ENCODE measurements around the gene PRKACA.

PRKACA gene

DNA sequence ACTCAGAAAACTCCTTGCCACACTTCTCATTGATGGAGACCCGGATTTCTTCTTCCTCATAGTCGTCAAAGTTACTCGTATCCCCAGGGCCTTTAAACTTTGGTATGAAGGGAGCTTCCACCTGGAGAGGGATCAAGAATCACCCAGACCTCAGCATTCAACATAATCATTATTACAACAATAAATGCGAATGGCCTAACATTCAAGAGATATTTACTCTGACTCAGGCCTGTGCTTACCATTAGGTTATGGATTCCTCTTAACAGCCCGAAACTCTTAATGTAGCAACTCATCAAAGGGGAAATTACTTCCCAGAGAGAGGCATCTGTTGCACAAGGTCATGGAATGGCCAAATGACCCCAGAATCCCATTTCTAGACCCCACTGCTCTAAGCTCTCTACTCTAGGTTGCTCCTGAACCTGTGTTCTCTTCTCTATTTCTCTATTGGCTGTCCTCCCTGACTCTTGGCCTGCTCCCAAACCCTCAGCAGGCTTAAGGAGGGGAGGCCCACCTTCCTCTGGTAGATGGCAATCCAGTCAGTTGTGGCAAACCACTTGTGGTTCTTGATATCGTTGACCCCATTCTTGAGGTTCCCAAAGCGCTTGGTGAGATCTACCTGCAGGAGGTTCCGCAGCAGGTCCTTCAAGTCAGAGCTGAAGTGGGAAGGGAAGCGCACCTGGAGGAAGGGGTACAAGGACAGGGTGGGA lies 24.3 kb downstream of the PRKACA start:
- no peak for DNase-seq (ENCODE audit: low spot score)

GRCh38 chr19:14091813-14092462 lies 25.6 kb downstream of the PRKACA start:
- DNase-seq (ENCODE audit: low spot score), result no peak

DNA sequence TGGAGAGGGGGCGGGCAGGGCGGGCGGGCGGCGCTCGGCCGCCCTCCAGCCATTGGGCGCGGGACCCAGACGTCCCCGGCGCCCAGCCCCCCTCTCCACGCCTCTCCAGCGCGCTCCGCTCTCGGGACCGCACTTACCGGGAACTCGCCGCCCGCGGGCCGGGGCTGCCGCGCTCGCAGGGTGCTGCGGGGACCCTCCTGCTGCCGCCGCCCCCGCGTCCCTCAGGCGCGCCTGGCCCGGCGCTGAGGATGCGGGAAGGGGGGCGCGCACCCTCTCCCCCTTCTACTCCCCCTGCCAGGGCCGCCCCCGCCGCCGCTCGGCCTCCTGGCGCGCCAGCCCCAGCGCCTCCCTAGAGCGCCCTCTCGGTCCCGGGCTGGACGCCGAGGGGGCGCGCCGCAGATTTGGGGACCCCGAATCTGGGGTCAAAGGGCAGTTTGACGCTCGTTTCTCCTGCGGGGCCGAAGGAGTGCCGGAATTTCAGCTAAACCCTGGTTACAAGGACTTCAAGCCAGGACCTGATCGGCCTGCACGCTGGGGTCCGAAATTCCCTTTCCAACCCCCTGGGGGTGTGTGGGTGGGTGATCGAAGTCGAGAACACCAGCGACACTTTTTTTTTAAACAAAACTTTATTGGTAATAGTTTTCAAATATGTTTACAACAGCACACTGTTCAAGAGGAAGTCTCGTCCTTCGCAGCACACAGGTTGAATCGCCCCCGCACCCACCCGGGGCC lies 26.3 kb downstream of the PRKACA start:
- DNase-seq (ENCODE audit: low spot score), result no peak

- DNase-seq (ENCODE audit: low spot score), result peak; percentile 74
Observed at GRCh38 chr19:14090509-14091080, 27.0 kb downstream of the PRKACA start, which contains the start of gene SAMD1. SAMD1 (minus strand) TSS chr19:14090751.

- DNase-seq (ENCODE audit: low spot score), result no peak
Observed at GRCh38 chr19:14089662-14090508, 27.7 kb downstream of the PRKACA start.

- no peak for DNase-seq (ENCODE audit: low spot score)
Observed at GRCh38 chr19:14089412-14089661, 28.2 kb downstream of the PRKACA start.

DNA sequence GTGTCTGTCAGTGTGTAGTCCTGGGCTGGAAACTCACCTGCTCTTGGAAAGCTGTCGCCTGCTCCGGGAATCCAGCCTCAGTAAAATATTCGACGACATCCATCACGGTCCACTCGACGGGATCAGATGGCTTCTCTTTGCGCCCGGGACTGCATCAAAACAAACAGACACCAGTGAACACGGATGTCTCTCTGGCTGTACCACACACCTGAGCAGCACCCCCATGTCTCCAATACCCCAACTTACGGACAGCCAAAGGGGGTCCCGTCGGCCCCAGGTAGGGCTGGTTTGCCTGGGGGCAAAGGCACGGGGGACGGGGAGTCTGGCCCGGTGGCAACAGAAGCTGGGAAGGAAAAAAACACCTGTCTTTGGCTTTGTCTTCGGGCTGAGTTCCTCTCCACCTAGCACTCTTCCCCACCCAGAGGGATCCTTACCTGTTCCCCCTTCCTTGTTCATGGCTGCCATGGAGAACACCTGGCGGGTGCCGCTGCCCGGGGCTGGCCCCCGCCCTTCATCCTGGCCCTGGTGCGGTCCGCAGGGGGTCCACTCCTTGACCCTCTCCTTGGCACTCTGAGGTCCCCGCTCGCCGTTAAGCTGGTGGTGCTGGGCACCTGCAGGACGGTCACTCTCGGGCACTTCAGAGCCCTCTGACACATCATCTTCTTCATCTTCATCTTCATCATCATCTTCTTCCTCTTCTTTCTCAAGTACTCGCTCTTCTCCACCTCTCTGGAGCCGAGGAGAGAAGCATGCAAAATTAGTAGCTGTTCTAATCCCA lies 28.7 kb downstream of the PRKACA start:
- DNase-seq (ENCODE audit: low spot score), result no peak

DNA sequence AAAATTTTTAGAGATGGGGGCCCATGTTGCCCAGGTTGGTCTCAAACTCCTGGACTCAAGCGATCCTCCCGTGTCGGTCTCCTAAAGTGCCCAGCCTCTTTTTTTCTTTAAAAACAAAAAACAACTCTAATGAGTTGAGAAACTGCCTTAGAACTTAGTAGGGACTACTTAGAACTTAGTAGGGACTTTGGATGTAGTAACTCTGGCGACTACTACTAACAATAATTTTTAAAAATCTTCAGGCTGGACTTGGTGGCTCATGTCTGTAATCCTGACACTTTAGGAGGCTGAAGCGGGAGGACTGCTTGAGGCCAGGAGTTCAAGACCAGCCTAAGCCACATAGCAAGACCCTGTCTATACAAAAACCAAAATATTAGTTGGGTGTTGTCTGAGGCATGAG lies 31.5 kb downstream of the PRKACA start:
- DNase-seq (ENCODE audit: low spot score), result no peak

GRCh38 chr19:14085309-14085995 lies 32.1 kb downstream of the PRKACA start, which contains the start of gene C19orf67:
C19orf67 (minus strand) TSS chr19:14085783; CDS start chr19:14085627, 156 bp downstream.
- DNase-seq (ENCODE audit: low spot score), result no peak

GRCh38 chr19:14082675-14082960 lies 34.9 kb downstream of the PRKACA start:
- DNase-seq (ENCODE audit: low spot score), result no peak

DNA sequence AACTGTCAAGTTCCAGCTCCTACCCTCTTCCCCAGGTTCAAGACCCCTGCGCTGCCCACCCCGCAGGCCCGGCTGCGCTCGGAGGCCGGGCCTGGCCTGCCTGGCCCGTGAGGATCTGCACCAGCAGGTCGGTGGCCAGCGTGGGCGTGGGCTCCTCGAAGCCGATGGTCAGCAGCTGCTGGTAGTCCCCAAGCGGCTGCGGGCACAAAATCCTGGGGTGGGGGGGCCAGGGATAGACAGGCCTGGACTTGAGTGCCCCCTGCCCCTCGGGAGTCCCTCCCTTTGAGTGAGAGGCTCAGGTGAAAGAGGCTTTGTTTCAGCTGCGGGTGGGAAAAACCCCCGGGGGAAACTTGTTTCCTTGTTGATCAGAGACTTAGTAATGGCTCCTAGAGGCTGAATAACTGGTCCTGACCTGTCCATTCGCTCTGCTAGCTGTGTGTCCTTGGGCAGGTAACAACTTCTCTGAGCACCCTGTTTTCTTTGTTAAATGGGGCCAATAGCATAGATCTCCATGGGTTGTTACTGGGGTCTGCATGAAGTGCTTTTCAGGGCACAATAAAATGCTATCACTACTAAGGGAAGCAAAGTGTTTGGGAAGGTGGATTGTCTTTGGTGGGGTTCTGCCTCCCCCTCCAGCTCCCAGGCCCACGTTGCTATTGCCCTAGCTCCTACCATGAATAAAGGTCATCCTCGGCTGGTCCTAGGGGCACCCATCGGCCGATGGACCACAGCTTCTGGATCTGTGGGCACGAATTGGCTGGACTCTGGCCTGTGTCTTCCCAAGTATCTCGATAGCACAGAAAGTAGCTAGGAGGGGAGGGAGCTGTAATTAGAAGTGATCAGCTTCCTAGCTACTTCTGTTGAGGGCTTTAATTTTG lies 35.5 kb downstream of the PRKACA start:
- no peak for DNase-seq (ENCODE audit: low spot score)

GRCh38 chr19:14080887-14081796 lies 36.4 kb downstream of the PRKACA start:
- DNase-seq (ENCODE audit: low spot score), result peak; percentile 100

DNA sequence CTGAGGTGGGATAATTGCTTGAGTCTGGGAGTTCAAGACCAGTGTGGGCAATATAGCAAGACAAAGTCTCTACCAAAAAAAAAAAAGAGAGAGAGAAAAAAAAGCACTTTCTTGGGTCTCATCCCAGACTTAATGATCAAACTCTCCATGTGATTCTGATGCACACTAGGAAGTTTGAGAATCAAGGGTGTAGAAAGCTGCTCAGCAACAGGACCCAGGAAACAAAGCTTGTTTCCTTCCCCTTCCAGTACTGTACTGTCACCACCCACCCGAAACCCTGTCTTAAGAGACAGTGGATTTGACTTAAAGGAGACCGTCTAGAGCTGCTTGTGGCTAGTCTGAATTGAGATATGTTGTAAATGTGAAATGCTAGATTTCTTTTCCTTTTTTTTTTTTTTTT lies 39.2 kb downstream of the PRKACA start:
- DNase-seq (ENCODE audit: low spot score), result no peak

DNA sequence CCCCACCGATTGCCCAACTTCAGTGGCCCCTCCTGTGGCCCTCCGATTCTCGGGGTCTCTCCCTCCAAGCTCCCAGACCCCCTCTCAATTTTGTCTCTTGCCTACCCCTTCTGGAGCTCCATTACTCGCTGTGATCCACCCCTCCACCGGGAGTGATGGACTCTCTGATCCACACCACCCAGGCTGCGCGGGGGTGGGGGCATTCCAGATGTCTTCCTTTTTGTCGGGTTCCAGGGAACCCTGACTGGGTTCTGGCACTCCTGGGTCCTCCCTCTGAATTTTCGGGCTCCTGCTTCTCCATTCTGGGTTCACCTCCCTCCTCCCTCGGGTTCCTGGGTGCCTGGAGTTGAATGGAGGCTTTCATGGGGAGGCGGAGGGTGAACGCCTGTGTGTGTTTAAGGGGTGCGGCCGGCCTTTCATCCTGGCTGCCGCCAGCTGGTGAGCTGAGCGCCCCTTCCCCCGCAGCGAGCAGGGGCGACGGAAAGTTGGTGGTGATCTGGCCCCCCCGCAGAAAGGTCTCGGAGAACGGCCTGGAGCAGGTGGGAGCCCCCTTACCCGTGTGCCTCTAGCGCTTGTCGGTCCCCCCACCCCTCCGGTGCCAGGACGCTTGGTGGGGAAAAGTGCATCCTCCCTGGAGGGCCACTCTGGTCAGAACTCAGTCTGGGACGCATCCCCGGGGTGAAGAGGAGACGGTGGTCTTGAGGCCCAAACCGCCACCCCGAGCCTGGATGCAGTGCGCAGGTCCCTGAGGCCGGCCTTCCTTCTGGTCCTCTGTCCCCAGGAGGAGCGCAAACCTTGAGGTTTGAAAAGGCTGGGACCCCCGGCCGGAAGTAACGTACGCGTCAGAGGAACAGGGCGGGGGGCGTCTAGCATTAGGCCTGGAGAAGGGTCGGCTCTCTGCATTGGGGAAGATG lies 43.4 kb downstream of the PRKACA start:
- DNase-seq (ENCODE audit: low spot score), result no peak

DNA sequence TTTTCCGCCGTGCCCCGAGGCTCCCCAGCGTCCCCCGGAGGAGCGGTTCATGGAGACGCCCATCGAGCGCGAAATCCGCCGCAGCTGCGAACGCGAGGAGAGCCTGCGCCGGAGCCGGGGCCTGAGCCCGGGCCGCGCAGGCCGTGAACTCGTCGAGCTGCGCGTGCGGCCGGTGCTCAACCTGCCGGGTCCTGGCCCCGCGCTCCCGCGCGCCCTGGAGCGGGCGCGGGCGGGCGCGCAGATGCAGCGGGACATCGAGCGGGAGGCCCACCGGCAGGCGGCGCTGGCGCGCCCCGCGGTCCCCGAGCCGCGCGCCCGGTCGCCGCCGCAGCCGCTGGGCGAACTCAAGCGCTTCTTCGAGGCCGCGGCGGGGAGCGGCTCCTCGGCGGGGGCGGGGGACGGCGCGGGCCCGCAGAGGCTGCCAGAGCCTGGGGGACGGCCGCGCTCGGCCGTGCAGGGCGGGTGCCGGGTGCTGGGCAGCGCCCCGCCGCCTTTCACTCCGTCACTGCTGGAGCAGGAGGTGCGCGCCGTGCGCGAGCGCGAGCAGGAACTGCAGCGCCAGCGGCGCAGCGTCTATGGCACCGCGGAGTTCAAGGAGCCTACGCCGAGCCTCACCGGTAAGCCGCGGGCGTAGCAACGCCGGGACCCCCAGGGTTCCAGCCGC lies 44.2 kb downstream of the PRKACA start:
- DNase-seq (ENCODE audit: low spot score), result peak; percentile 76

DNA sequence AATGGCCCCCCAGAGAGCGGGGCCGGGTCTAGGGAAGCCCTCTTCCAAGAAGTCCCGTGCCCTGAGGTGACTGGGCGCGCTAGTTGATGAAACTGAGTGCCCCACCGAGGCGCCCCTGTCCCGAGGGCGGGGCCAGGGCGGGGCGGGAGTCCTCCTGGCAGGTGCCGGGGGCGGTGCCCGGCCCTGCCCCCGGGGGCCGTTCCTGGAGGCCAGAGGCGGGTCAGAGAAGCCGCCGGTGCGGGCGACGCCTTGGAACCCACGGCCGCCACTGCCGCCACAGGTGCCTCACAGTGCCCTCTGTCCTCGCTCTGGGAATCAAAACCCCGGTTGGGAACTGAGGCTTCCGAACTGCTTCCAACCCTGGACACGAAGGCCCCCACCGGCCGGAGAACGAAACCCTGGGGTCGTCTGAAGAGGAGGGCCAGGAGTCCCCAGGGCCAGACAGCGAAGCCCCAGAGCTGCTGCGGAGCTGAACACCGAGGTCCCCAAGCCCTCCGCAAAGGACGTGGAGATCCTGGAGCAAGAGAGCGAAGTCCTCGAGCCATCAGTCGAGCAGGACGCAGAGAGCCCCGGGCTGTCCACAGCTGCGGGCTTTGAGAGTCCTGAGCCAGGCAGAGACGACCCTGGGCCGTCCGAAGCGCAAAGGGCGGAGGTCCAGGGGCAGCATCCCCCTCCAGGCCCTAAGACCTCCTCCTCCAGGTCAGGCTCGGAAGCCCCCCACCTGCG lies 44.9 kb downstream of the PRKACA start, which contains the start of gene MISP3:
Gene MISP3, plus strand, starts transcription at position 252 of the 726 bp plus-strand sequence. CDS start 524 bp downstream, outside the sequence.
- no peak for DNase-seq (ENCODE audit: low spot score)
